CD14-positive monocyte (primary cell): ENCODE results near the gene CYP21A2. TPM values are rescaled to one million over a fixed set of nuclear protein-coding genes. Genes with fewer than 3 reads are reported as not detected.
"Not testable (repeated sequence)": the region's sequence is repeated elsewhere in the genome, so short reads cannot be mapped to it uniquely, and the experiment has no call there.

Experiments used
- DNase-seq, 3 donors: peaks; one replicate each; pipeline ENCODE4 v3.0.0-alpha.2; 2011 to 2022
- H2AFZ ChIP-seq: 2 replicates; pipeline ENCODE4 v1.6.0; 2012; ENCODE audit warnings: mild to moderate bottlenecking, low read depth, low read length, inconsistent platforms; ENCODE audit not compliant: insufficient read depth, poor library complexity, severe bottlenecking
- H3K27ac ChIP-seq, 2 donors: 1 replicate in 1 of 2; 2 replicates in 1 of 2; pipeline ENCODE4 v1.5.1; 2012 to 2013; ENCODE audit warnings: low read length in 2 of 2, control low read depth in 1 of 2, inconsistent platforms in 1 of 2, low read depth in 1 of 2, mild to moderate bottlenecking in 1 of 2
- H3K27me3 ChIP-seq, 2 donors: one replicate each; pipeline versions ENCODE4 v1.6.0 to v1.6.1; 2011 to 2013; ENCODE audit warnings: low read length in 2 of 2; ENCODE audit not compliant: control insufficient read depth in 2 of 2, insufficient read depth in 2 of 2
- H3K36me3 ChIP-seq, 2 donors: replicated peaks in 1 of 2; 1 replicate in 1 of 2; 2 replicates in 1 of 2; pipeline versions ENCODE4 v1.5.1 to v1.6.1; 2012 to 2013; ENCODE audit warnings: low read length in 2 of 2, control low read depth in 1 of 2, inconsistent platforms in 1 of 2, mild to moderate bottlenecking in 1 of 2; ENCODE audit not compliant: insufficient read depth in 2 of 2, control insufficient read depth in 1 of 2
- H3K4me1 ChIP-seq, 2 donors: 1 replicate in 1 of 2; 2 replicates in 1 of 2; pipeline versions ENCODE4 v1.5.1 to v1.6.1; 2012 to 2013; ENCODE audit warnings: low read length in 2 of 2, control low read depth in 1 of 2, inconsistent platforms in 1 of 2, mild to moderate bottlenecking in 1 of 2, moderate library complexity in 1 of 2; ENCODE audit not compliant: insufficient read depth in 2 of 2, control insufficient read depth in 1 of 2
- H3K4me2 ChIP-seq: replicated peaks from 2 replicates; pipeline ENCODE3; 2012; ENCODE audit warnings: low read length, moderate library complexity, mild to moderate bottlenecking; ENCODE audit not compliant: poor library complexity, severe bottlenecking; ENCODE audit errors: extremely low read depth
- H3K4me3 ChIP-seq, 3 experiments: fragments of 200-600 bp in 1 of 3; sonication (generic) in 1 of 3; replicated peaks in 1 of 3; 1 replicate in 2 of 3; 2 replicates in 1 of 3; pipeline ENCODE4 v1.5.1; 2011 to 2013; ENCODE audit warnings: low read length in 3 of 3, mild to moderate bottlenecking in 3 of 3, control low read depth in 2 of 3, low read depth in 2 of 3, inconsistent platforms in 1 of 3, moderate library complexity in 1 of 3
- H3K79me2 ChIP-seq: 2 replicates; pipeline ENCODE4 v1.6.0; 2012; ENCODE audit warnings: mild to moderate bottlenecking, control low read depth, inconsistent platforms, low read length, moderate library complexity; ENCODE audit not compliant: insufficient read depth
- H3K9ac ChIP-seq: 2 replicates; pipeline ENCODE4 v1.6.0; 2017; ENCODE audit warnings: low read length, mild to moderate bottlenecking; ENCODE audit not compliant: insufficient read depth, poor library complexity, severe bottlenecking
- H3K9me3 ChIP-seq, 2 donors: replicated peaks in 1 of 2; 1 replicate in 1 of 2; 2 replicates in 1 of 2; pipeline versions ENCODE4 v1.5.1 to v1.6.1; 2012 to 2013; ENCODE audit warnings: low read length in 2 of 2, control low read depth in 1 of 2; ENCODE audit not compliant: control insufficient read depth in 1 of 2, insufficient read depth in 1 of 2
- H4K20me1 ChIP-seq: 2 replicates; pipeline ENCODE4 v1.6.0; 2012; ENCODE audit warnings: mild to moderate bottlenecking, low read length, control low read depth, moderate library complexity; ENCODE audit not compliant: insufficient read depth
- H3K27ac Mint-ChIP-seq, 7 donors: one replicate each; pipeline ENCODE4 v1.8.0; 2020; ENCODE audit warnings: mild to moderate bottlenecking in 7 of 7, mixed read lengths in 7 of 7, moderate library complexity in 6 of 7, inconsistent platforms in 2 of 7
- H3K27me3 Mint-ChIP-seq, 3 donors: one replicate each; pipeline ENCODE4 v1.8.0; 2021 to 2022; ENCODE audit warnings: low read depth in 3 of 3, mild to moderate bottlenecking in 3 of 3, mixed read lengths in 3 of 3, moderate library complexity in 3 of 3, inconsistent platforms in 1 of 3
- H3K36me3 Mint-ChIP-seq, 2 donors: one replicate each; pipeline ENCODE4 v1.8.0; 2020; ENCODE audit warnings: mixed read lengths in 2 of 2, inconsistent platforms in 1 of 2, mild to moderate bottlenecking in 1 of 2
- H3K4me1 Mint-ChIP-seq: one replicate; pipeline ENCODE4 v1.8.0; 2020; ENCODE audit warnings: mild to moderate bottlenecking, mixed read lengths
- H3K4me3 Mint-ChIP-seq, 2 donors: one replicate each; pipeline ENCODE4 v1.8.0; 2020; ENCODE audit warnings: mild to moderate bottlenecking in 2 of 2, mixed read lengths in 2 of 2, moderate library complexity in 1 of 2
- H3K9me3 Mint-ChIP-seq, 7 donors: one replicate each; pipeline ENCODE4 v1.8.0; 2020 to 2022; ENCODE audit warnings: mixed read lengths in 7 of 7, mild to moderate bottlenecking in 6 of 7, moderate library complexity in 6 of 7, inconsistent platforms in 2 of 7
- WGBS: methylation state at CpG from one replicate; pipeline ENCODE4 v1.1.5; 2013; ENCODE audit warnings: missing lambda C conversion rate; ENCODE audit not compliant: insufficient coverage; 5-methylcytosine and 5-hydroxymethylcytosine counted together
- intact Hi-C, 2 donors: fragments of 100-400 bp; cut with micrococcal nuclease; formaldehyde crosslinking; loops; one replicate each; pipeline versions ENCODE4 v1.15.0 to v1.15.1; 2023
- polyA plus RNA-seq, 3 donors: library from polyadenylated mRNA; depleted of rRNA in 1 of 3; unstranded in 2 of 3; stranded (reverse) in 1 of 3; fragments of 300-500 nt in 2 of 3; fragments of >200 nt in 1 of 3; fragmentation: Illumina TruSeq in 2 of 3; gene quantifications; 1 replicate in 2 of 3; 2 replicates in 1 of 3; pipeline ENCODE4 v1.2.3, GENCODE V29; 2012 to 2021

CYP21A2 gene
- polyA plus RNA-seq, 3 donors, result 0.16 TPM; not detected in 2

- H3K4me1 ChIP-seq, H3K9ac ChIP-seq, H3K27ac Mint-ChIP-seq, DNase-seq, H3K27me3 Mint-ChIP-seq, H2AFZ ChIP-seq, H3K79me2 ChIP-seq, H3K27me3 ChIP-seq, H3K36me3 Mint-ChIP-seq, H3K4me3 Mint-ChIP-seq, H3K4me3 ChIP-seq, H4K20me1 ChIP-seq, H3K9me3 ChIP-seq, H3K4me1 Mint-ChIP-seq, intact Hi-C loops, H3K27ac ChIP-seq, H3K9me3 Mint-ChIP-seq, H3K4me2 ChIP-seq, H3K36me3 ChIP-seq: not testable (repeated sequence)
- WGBS, result 20% methylated on average over 3 of the region's 12 CpGs
These were observed 29.6 kb upstream of the CYP21A2 start for GRCh38 chr6:32008616-32009015.

- H3K27me3 Mint-ChIP-seq, H3K9me3 Mint-ChIP-seq, H3K36me3 ChIP-seq, H2AFZ ChIP-seq, H3K36me3 Mint-ChIP-seq, H3K4me2 ChIP-seq, intact Hi-C loops, H3K9ac ChIP-seq, H3K27ac ChIP-seq, H3K4me1 ChIP-seq, H3K4me3 Mint-ChIP-seq, DNase-seq, H3K4me3 ChIP-seq, H4K20me1 ChIP-seq, H3K4me1 Mint-ChIP-seq, H3K27ac Mint-ChIP-seq, H3K27me3 ChIP-seq, H3K9me3 ChIP-seq, H3K79me2 ChIP-seq: not testable (repeated sequence)
- WGBS, result 60% methylated on average over 1 of the region's 12 CpGs
These were observed 28.7 kb upstream of the CYP21A2 start for GRCh38 chr6:32009537-32009936.

- H3K4me1 Mint-ChIP-seq, H3K27me3 ChIP-seq, H3K4me3 ChIP-seq, H3K27ac ChIP-seq, H3K4me2 ChIP-seq, H3K27ac Mint-ChIP-seq, H2AFZ ChIP-seq, H3K4me3 Mint-ChIP-seq, H3K36me3 ChIP-seq, H3K27me3 Mint-ChIP-seq, H3K4me1 ChIP-seq, DNase-seq, H3K9me3 Mint-ChIP-seq, H3K79me2 ChIP-seq, H4K20me1 ChIP-seq, intact Hi-C loops, H3K36me3 Mint-ChIP-seq, H3K9ac ChIP-seq, H3K9me3 ChIP-seq: not testable (repeated sequence)
- WGBS, result no CpG with 5 or more reads among the region's 27 CpGs
These were observed 27.2 kb upstream of the CYP21A2 start for GRCh38 chr6:32010856-32011530.

- H3K9ac ChIP-seq, H3K4me1 ChIP-seq, H3K9me3 Mint-ChIP-seq, H4K20me1 ChIP-seq, H3K27me3 Mint-ChIP-seq, intact Hi-C loops, H3K27me3 ChIP-seq, H3K27ac Mint-ChIP-seq, H3K36me3 ChIP-seq, H3K27ac ChIP-seq, H3K9me3 ChIP-seq, H3K79me2 ChIP-seq, H3K4me2 ChIP-seq, H3K4me1 Mint-ChIP-seq, DNase-seq, H2AFZ ChIP-seq, H3K36me3 Mint-ChIP-seq, H3K4me3 ChIP-seq, H3K4me3 Mint-ChIP-seq: not testable (repeated sequence)
- no CpG with 5 or more reads among the region's 17 CpGs for WGBS
These were observed 25.1 kb upstream of the CYP21A2 start for GRCh38 chr6:32012941-32013617.
